GM18870 (cell line): ENCODE results near the gene SH3RF2.

Experiments
- ATAC-seq: cut with Tn5 transposase; IDR thresholded peaks from one replicate; pipeline ENCODE4 v1.9.1; 2021; ENCODE audit warnings: moderate library complexity; ENCODE audit not compliant: unreplicated experiment

SH3RF2 gene

GRCh38 chr5:146032911-146033310 is 96.5 kb downstream of the SH3RF2 start:
- ATAC-seq, result no peak

GRCh38 chr5:146034127-146034526 is 97.7 kb downstream of the SH3RF2 start:
- ATAC-seq, result no peak

DNA sequence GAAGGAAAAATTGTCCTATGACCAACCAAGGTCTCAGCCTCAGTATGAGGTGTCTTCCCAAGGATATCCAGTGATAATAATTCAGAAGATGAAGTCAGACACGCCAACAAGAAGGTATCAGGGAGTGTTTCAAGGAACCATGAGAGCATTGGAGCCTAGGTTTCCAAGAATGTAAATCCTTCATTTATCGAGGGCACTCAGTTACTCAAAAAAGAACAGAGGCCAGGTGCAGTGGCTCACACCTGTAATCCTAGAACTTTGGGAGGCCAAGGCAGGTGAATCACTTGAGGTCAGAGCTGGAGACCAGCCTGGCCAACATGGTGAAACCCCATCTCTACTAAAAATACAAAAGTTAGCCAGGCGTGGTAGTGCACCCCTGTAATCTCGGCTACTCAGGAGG is 98.2 kb downstream of the SH3RF2 start:
- ATAC-seq, result no peak

DNA sequence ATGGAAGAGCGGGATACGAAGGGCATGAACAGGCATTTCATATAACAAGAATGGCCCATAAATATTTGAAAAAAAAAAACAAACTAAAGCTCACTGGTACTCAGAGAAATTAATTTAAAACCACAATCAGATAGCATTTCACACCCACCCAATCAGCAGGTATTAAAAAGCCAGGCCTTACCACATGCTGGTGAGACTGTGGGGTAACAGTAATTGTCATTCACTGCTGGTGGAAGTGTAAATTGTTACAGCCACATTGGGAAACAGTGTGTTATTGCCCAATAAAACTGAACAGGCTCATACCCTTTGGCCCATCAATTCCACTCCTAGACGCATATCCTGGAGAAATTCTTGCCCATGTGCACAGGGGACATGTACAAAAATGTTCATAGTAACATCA is 103.0 kb downstream of the SH3RF2 start:
- no peak for ATAC-seq

- no peak for ATAC-seq
Observed at GRCh38 chr5:146040527-146040926, 104.1 kb downstream of the SH3RF2 start.

GRCh38 chr5:146041180-146041789 is 104.9 kb downstream of the SH3RF2 start:
- ATAC-seq, result peak; percentile 82

DNA sequence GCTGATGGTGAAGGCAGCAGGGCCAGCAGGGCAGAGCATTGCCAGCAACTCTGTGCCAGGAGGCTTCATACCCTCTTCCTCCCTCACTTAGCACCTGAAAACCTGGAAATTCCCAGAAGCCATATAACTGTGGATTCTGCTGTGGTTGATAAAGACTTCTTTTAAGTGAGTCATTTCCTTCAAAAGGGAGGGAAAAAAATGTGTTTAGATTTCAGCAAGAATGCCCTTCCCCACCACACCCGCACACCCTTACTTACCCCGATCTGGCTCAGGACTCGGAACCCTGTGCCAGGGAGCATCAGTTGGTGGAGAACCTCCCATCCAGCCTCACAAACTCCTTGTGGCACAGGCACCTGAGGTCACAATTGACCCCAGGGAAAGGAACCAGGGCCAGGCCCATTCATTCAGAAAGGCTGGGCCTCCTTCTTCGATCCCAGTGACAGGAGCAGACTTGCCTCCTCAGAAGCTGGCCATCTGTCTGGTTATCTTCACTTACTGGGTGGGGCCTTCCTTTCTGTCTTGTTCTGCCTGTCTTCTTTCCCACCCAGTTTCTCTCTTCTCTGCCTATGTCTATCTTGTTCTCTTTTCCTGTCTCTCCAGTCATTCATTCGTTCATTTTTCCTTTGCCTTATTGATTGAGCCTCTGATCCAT is 106.4 kb downstream of the SH3RF2 start:
- ATAC-seq, result no peak

DNA sequence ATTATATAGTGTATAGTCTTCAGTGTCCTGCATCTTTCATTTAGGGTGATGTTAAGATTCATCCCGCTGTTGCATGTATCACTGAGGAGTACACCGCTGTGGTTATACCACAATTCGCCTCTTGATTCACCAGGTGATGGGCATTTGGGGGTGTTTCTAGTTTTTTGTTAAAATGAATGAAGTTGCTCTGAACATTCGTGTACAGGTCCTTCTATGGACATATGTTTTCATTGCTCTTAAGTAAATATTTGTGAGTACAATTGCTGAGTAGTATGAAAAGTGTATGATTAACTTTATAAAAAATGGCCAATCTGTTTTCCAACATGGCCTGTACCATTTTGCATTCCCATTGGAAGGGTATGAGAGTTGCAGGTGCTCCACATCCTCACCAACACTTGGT is 107.3 kb downstream of the SH3RF2 start:
- ATAC-seq, result no peak

DNA sequence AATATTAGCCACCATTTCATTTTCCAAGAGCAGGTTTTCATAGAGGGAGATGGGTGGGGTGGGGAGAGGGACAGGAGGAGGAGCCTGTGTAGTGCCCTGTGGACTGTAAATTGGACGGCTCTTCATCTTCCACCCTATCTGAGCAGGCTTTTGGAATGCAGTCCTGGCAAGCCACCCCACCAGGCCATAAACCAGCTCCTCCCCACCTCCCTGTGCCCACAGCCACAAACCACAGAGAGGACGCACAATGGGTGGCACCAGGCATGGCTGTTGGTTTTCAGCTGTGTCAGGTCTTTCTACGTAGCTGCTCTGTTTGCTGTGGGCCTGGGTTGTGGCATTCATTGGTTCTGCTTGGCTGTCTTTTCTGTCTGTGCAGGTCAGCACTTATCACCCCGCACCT is 111.0 kb downstream of the SH3RF2 start:
- ATAC-seq, result no peak

DNA sequence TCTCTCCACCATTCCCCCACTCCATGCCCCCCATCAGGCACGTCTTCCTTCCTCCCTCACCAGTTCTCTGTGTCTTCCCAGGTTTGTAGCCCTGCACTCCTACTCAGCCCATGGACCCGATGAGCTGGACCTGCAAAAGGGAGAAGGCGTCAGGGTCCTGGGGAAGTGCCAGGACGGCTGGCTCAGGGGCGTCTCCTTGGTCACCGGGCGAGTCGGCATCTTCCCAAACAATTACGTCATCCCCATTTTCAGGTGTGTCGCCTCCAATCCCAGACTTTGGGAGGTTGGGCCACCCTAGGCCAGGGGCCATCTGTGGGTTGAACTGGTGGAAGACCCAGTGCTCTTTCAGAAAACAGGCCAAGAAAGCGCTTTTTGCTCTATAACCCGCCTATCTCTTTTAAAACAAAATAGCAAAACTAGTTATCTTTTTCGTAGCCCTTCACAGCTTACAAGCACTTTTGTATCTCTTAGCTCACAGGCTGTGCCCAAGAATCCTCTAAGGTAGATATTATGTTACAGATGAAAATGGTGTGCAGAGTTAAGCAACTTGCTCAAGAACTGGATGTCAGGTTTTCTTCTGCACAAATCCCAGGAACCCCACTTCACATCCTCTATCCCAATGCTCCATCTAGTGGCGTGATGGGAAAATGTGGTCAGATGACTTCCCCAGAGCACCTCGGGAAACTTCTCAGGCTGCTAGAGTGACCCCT is 112.8 kb downstream of the SH3RF2 start:
- ATAC-seq, result no peak

DNA sequence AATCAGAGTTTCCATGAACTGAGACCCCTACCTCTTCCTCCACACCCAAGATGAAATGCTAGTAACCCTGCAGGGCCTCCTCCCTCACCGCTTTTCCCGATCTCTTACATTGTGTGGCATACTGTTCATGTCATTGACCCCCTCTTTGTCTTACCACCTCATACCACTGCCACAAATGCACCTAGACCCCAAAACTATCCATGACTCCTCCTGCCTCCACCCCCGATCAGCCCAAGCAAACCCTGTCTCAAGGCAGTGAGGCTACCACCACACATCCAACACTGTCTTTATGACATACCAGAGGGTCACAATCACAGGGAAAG is 113.3 kb downstream of the SH3RF2 start:
- ATAC-seq, result no peak

DNA sequence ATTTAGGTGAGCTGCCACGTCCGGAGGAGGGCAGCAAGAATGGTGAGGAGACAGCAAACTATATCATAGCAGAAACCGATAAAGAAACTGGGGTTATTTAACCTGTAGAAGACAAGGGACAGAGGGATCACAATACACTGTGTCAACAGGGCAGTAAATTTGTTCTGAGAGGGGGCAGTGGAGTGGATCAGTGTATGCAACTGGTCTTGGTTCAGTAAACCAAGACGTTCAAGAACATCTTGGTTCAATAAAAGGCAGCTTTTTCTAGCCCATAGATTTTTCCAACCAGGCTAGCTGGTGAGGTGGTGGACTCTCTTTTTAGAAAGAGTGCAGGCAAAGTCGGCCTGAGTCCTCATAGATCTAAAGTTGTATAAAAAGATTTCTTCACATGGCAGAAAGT is 113.7 kb downstream of the SH3RF2 start:
- no peak for ATAC-seq

- no peak for ATAC-seq
Observed at GRCh38 chr5:146051678-146052077, 115.3 kb downstream of the SH3RF2 start.

GRCh38 chr5:146052780-146053179 is 116.4 kb downstream of the SH3RF2 start:
- peak; percentile 54 for ATAC-seq

DNA sequence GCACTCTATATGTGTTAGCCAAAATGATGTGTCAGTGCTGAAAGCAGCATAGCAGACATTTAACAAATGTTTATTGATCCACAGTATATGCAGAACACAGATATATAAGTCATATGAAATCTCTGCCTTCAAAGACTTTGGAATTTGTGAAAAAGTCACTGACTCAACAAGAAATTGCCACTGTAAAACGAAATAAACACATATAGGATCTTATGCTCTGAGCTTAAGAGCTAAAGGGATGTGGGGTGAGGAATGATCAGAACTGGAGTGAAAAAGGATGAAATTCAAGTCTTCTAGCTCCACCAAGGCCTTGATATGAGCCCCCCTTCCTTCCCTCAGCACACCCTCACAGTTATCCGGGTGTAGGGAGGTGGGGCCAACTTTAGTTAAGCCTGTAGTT is 119.1 kb downstream of the SH3RF2 start:
- no peak for ATAC-seq

- ATAC-seq, result no peak
Observed at GRCh38 chr5:146059460-146060220, 123.3 kb downstream of the SH3RF2 start.

GRCh38 chr5:146060221-146060585 is 123.8 kb downstream of the SH3RF2 start:
- no peak for ATAC-seq

DNA sequence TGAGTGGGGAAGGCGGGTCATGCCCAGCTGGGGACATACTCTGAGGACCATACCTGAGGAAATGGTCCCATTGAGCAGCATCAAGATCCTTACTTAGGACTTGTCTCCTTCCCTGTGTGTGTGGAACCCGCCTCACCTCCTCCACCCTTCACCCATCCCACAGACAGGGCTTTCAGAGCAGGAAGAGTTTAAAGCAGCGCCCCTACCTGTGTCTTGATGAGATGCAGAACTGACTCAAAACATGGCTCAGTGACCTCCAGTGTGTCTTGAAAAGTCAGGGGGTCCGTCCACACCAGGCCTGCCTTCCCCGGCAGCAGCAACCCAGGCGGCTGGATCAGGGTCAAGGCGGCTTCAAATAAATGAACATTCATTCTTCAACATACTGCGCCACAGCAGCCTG is 130.6 kb downstream of the SH3RF2 start:
- ATAC-seq, result no peak

GRCh38 chr5:146068206-146068605 is 131.8 kb downstream of the SH3RF2 start:
- ATAC-seq, result no peak

- ATAC-seq, result peak; percentile 66
Observed at GRCh38 chr5:146068977-146069779, 132.8 kb downstream of the SH3RF2 start.

DNA sequence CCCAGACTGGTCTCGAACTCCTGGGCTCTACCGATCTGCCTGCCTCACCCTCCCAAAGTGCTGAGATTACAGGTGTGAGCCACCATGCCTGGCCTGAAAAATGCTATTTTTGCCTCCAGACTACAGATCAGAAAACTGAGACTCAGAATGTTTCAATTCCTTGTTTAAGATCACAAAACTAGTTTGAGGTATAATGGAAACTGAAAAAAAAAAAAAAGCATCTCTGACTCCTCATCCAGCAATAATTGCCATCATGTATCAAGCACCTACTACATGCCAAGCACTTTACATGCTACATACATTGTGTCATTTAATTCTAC is 133.4 kb downstream of the SH3RF2 start:
- peak; percentile 31 for ATAC-seq
